Right lobe of liver (tissue), 4 donors: ENCODE results near the gene EYA4.

Experiments used
- POLR2A ChIP-seq: fragments of 450-650 bp; IDR thresholded peaks from one replicate; pipeline ENCODE4 v1.6.1; 2017; ENCODE audit warnings: antibody characterized with exemption, mild to moderate bottlenecking
- TF ChIP-seq, protein P1 (sequence below), 4 donors: fragments of 200-600 bp in 3 of 4; fragments of 450-650 bp in 1 of 4; IDR thresholded peaks; one replicate each; pipeline versions ENCODE4 v1.5.1 to v1.8.0; 2016 to 2022; ENCODE audit warnings: antibody characterized with exemption in 4 of 4, mild to moderate bottlenecking in 2 of 4
- donor health status: DM: no; HTN: no; CAD: no.
- donor health status: DM: no; HTN: no; CAD: no.
- donor health status: DM: no; HTN: yes; CAD: no.

DNA sequence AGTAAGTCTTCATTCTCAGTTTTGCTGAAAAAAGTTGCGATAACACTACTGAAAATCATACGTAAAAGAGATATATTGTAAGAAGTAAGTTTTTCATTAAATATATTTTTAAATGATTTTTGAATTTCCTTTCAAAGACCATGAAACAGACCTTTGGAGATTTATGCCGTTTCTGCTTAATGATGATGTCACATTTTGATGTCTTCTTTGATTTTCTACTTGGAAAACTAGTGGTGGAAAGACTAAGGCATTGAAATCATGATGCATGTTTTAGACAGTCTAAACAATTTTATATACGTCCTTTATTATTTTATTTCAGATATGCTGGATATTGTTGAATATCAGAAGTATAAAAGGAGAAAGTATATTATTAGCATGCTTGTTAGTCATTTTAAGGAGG is 33.7 kb downstream of the EYA4 start:
- TF ChIP-seq, protein P1, sequence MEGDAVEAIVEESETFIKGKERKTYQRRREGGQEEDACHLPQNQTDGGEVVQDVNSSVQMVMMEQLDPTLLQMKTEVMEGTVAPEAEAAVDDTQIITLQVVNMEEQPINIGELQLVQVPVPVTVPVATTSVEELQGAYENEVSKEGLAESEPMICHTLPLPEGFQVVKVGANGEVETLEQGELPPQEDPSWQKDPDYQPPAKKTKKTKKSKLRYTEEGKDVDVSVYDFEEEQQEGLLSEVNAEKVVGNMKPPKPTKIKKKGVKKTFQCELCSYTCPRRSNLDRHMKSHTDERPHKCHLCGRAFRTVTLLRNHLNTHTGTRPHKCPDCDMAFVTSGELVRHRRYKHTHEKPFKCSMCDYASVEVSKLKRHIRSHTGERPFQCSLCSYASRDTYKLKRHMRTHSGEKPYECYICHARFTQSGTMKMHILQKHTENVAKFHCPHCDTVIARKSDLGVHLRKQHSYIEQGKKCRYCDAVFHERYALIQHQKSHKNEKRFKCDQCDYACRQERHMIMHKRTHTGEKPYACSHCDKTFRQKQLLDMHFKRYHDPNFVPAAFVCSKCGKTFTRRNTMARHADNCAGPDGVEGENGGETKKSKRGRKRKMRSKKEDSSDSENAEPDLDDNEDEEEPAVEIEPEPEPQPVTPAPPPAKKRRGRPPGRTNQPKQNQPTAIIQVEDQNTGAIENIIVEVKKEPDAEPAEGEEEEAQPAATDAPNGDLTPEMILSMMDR (IDR thresholded peaks at IDR 0.05): no peak
- TF ChIP-seq POLR2A: no peak
